Gastrocnemius medialis (tissue), 4 donors: ENCODE measurements around the gene OR13H1.

ENCODE experiments used
- CTCF ChIP-seq, 5 experiments: fragments of 450-650 bp in 3 of 5; fragments of 200-600 bp in 2 of 5; sonication (generic) in 2 of 5; IDR thresholded peaks in 4 of 5; conservative IDR thresholded peaks in 1 of 5; 1 replicate in 4 of 5; 2 replicates in 1 of 5; pipeline ENCODE4 v1.5.1; 2016 to 2019; ENCODE audit warnings: antibody characterized with exemption in 5 of 5, mild to moderate bottlenecking in 3 of 5, moderate library complexity in 3 of 5
- POLR2A ChIP-seq, 2 donors: fragments of 450-650 bp; IDR thresholded peaks; one replicate each; pipeline ENCODE4 v1.6.1; 2017; ENCODE audit warnings: antibody characterized with exemption in 2 of 2, mild to moderate bottlenecking in 2 of 2, moderate library complexity in 2 of 2

GRCh38 chrX:131549011-131549410 lies 5.1 kb downstream of the OR13H1 start:
- TF ChIP-seq CTCF (IDR thresholded peaks at IDR 0.05 in 4 of 5, conservative IDR thresholded peaks at IDR 0.05 in 1 of 5) (no peak), POLR2A (IDR thresholded peaks at IDR 0.05) (no peak)
